ENCODE measurements around the gene CADM1. TPM values are rescaled to one million over a fixed set of nuclear protein-coding genes. Genes with fewer than 3 reads are reported as not detected.

CADM1 gene
- total RNA-seq, 4 donors from 2014 or later: 1.2 to 2.5 (median 2.2) TPM

- ATAC-seq (no peak), DNase-seq (no peak)
- TF ChIP-seq CTCF (IDR thresholded peaks at IDR 0.05 in 4 of 5, conservative IDR thresholded peaks at IDR 0.05 in 1 of 5) (no peak), POLR2A (IDR thresholded peaks at IDR 0.05) (no peak)
- in situ Hi-C loops (cut with MboI; ENCODE audit: low sequenced_read_pairs in 4 of 4): no loop called here
- Histone ChIP-seq H3K27ac (no peak overlapping the region), H3K4me3 (no peak overlapping the region), H3K9me3 (no peaks in the 10 kb centered on the region), H3K36me3 (no peaks in the 10 kb centered on the region), H3K27me3 (no peaks in the 10 kb centered on the region), H3K4me1 (peaks cover 8 to 11% of the 10 kb centered on the region in 2 donors)
- intact Hi-C loops (cut with DNase I; ENCODE audit: low total_unique reads): no loop called here
Observed at GRCh38 chr11:115269191-115269950, 234.8 kb downstream of the CADM1 start.

- in situ Hi-C loops (cut with MboI; ENCODE audit: low sequenced_read_pairs in 4 of 4) (no loop called here), intact Hi-C loops (cut with DNase I; ENCODE audit: low total_unique reads) (no loop called here)
- Histone ChIP-seq H3K27me3 (no peaks in the 10 kb centered on the region), H3K36me3 (no peaks in the 10 kb centered on the region), H3K9me3 (no peaks in the 10 kb centered on the region), H3K27ac (peak overlapping the region in 1 of 4 donors; percentile 37), H3K4me1 (peaks cover 8 to 17% of the 10 kb centered on the region in 2 donors), H3K4me3 (peak overlapping the region in 2 of 4 donors; percentile 4 to 11)
- DNase-seq (no peak), ATAC-seq (no peak)
- TF ChIP-seq POLR2A (IDR thresholded peaks at IDR 0.05): no peak
- TF ChIP-seq CTCF (IDR thresholded peaks at IDR 0.05 in 4 of 5, conservative IDR thresholded peaks at IDR 0.05 in 1 of 5): no peak
Observed at GRCh38 chr11:115267871-115268270, 236.3 kb downstream of the CADM1 start.

GRCh38 chr11:115267238-115267781 is 236.9 kb downstream of the CADM1 start:
- intact Hi-C loops (cut with DNase I; ENCODE audit: low total_unique reads): no loop called here
- no peak for TF ChIP-seq CTCF (IDR thresholded peaks at IDR 0.05 in 4 of 5, conservative IDR thresholded peaks at IDR 0.05 in 1 of 5)
- no peak for TF ChIP-seq POLR2A (IDR thresholded peaks at IDR 0.05)
- no peak for DNase-seq
- Histone ChIP-seq H3K9me3 (no peaks in the 10 kb centered on the region), H3K4me3 (peak overlapping the region in 2 of 4 donors; percentile 4 to 11), H3K27me3 (no peaks in the 10 kb centered on the region), H3K27ac (peak overlapping the region in 1 of 4 donors; percentile 37), H3K4me1 (peaks cover 8 to 15% of the 10 kb centered on the region in 2 donors), H3K36me3 (no peaks in the 10 kb centered on the region)
- in situ Hi-C loops (cut with MboI; ENCODE audit: low sequenced_read_pairs in 4 of 4): no loop called here
- ATAC-seq: no peak

GRCh38 chr11:115266066-115266639 is 238.1 kb downstream of the CADM1 start:
- TF ChIP-seq POLR2A (IDR thresholded peaks at IDR 0.05) (no peak), CTCF (IDR thresholded peaks at IDR 0.05 in 4 of 5, conservative IDR thresholded peaks at IDR 0.05 in 1 of 5) (no peak)
- H3K27ac ChIP-seq: no peak overlapping the region
- intact Hi-C loops (cut with DNase I; ENCODE audit: low total_unique reads) (no loop called here), in situ Hi-C loops (cut with MboI; ENCODE audit: low sequenced_read_pairs in 4 of 4) (no loop called here)
- no peak for DNase-seq
- peaks cover 8 to 15% of the 10 kb centered on the region in 2 donors for H3K4me1 ChIP-seq
- H3K36me3 ChIP-seq: no peaks in the 10 kb centered on the region
- H3K27me3 ChIP-seq: no peaks in the 10 kb centered on the region
- no peaks in the 10 kb centered on the region for H3K9me3 ChIP-seq
- ATAC-seq: no peak
- no peak overlapping the region for H3K4me3 ChIP-seq

Measured in gastrocnemius medialis (tissue), 4 donors.